ENCODE data around the gene HOXB9.
A peak's percentile ranks its signal among the peaks of the same experiment; 100 is the strongest.

Gene HOXB9

DNA sequence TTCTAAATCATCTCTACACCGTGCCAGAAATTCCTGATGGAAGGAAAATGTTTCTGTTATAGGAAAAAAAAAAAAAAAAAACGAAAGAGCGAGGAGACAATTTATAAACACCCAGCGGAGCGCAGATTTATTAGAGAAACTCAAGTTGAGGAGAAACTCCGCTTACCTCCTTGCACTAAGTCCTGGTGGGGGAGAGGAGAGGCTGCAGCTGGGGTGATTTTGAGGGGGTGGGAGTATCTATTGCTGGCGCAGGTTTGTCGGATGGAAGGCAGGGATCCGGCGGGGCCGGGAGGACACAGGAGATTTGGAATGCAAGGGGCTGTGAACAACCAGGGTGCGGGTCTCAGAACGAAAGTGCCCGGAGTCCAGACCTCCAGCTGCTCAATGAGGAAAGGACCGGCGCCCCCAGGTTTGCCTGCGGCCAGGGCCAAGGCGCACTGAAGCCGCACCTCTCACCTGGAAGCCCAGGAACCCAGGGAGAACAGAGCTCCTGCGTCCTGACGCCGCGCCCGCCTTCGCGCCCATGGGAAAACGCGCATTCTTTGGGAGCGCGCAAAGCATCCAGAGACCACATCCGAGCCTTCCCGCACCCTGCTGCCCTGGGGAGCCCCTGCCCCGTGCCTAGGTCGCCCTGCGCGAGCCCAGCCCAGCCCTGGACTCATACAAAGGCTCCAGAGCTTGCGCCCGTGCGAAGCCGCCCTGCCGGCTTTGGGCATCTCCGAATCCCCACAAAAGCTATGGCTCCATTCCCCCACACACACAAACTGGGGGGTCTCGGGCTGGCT is 8.5 kb downstream of the HOXB9 start:
- no peaks in the 10 kb centered on the region for H4K20me1 ChIP-seq (ENCODE audit: insufficient read depth, low read length)
- H3K9me2 ChIP-seq (replicated peaks; ENCODE audit: insufficient read depth, low read length), result no peaks in the 10 kb centered on the region
- no peak overlapping the region for H2AFZ ChIP-seq (ENCODE audit: low read length)
- H3K36me3 ChIP-seq (replicated peaks; ENCODE audit: insufficient read depth, low read length), result no peaks in the 10 kb centered on the region
- no peak overlapping the region for H3K9ac ChIP-seq (ENCODE audit: low read length)
- H3K4me1 ChIP-seq (ENCODE audit: low read length), result no peaks in the 10 kb centered on the region
- no peak overlapping the region for H3K27ac ChIP-seq (ENCODE audit: low read length)
- peaks cover under 1% of the 10 kb centered on the region; the same call in 1 of the 2 replicates for H3F3A ChIP-seq (ENCODE audit: insufficient read depth, low read length)
- peaks cover 89% of the 10 kb centered on the region for H3K27me3 ChIP-seq (replicated peaks; ENCODE audit: insufficient read depth, low read length)
- no peak overlapping the region for H3K4me3 ChIP-seq (ENCODE audit: low read length)
- H3K79me2 ChIP-seq (ENCODE audit: low read length), result no peaks in the 10 kb centered on the region
- DNase-seq, result no peak
- H3K9me3 ChIP-seq (replicated peaks; ENCODE audit: insufficient read depth, low read length), result no peaks in the 10 kb centered on the region
- H3K4me2 ChIP-seq (ENCODE audit: low read depth, low read length), result peak overlapping the region; percentile 48; the same call in 1 of the 2 replicates
- no peak for TF ChIP-seq EZH2 (optimal IDR thresholded peaks at IDR 0.05; ENCODE audit: low read depth, low read length)
- no peak for TF ChIP-seq EZH2phosphoT487 (IDR thresholded peaks at IDR 0.05; ENCODE audit: low read length)
- TF ChIP-seq, protein P1, sequence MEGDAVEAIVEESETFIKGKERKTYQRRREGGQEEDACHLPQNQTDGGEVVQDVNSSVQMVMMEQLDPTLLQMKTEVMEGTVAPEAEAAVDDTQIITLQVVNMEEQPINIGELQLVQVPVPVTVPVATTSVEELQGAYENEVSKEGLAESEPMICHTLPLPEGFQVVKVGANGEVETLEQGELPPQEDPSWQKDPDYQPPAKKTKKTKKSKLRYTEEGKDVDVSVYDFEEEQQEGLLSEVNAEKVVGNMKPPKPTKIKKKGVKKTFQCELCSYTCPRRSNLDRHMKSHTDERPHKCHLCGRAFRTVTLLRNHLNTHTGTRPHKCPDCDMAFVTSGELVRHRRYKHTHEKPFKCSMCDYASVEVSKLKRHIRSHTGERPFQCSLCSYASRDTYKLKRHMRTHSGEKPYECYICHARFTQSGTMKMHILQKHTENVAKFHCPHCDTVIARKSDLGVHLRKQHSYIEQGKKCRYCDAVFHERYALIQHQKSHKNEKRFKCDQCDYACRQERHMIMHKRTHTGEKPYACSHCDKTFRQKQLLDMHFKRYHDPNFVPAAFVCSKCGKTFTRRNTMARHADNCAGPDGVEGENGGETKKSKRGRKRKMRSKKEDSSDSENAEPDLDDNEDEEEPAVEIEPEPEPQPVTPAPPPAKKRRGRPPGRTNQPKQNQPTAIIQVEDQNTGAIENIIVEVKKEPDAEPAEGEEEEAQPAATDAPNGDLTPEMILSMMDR (IDR thresholded peaks at IDR 0.05; ENCODE audit: low read length), result no peak

DNA sequence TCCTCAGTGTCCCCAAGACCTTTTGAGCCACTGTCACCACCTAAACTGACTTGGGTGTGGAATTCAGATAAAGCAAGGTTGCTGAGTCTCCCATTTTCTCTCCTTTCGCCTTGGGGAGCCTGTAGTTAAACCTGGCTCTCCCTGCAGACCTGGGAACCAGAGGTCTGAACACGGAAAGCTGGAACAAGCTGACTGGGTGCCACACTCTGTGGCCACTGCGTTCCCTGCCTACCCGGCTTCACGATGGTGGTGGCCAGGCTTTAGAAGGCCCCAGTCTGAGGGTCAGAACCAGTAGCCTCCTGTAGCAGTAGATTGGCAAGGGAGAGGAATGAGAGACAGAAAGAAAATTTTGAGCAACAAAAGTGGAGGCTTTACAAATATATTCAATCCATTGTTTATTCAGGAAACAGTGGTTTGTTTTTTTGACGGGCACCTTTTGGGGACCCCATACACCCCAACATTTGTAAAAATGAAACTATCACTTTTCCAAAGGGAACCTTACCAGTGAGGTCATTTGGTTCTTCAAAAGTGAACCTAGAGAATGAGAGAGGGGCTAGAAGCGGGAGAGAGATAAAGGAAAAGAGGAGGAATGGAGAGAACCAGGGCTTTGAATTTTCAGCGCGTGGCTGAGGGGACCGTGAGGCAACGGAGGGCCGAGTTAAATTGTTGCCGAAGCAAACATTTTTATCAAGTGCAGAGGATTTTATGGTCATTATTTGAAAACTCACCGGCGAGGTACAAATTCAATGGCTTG is 9.3 kb downstream of the HOXB9 start:
- no peaks in the 10 kb centered on the region for H3K4me1 ChIP-seq (ENCODE audit: low read length)

DNA sequence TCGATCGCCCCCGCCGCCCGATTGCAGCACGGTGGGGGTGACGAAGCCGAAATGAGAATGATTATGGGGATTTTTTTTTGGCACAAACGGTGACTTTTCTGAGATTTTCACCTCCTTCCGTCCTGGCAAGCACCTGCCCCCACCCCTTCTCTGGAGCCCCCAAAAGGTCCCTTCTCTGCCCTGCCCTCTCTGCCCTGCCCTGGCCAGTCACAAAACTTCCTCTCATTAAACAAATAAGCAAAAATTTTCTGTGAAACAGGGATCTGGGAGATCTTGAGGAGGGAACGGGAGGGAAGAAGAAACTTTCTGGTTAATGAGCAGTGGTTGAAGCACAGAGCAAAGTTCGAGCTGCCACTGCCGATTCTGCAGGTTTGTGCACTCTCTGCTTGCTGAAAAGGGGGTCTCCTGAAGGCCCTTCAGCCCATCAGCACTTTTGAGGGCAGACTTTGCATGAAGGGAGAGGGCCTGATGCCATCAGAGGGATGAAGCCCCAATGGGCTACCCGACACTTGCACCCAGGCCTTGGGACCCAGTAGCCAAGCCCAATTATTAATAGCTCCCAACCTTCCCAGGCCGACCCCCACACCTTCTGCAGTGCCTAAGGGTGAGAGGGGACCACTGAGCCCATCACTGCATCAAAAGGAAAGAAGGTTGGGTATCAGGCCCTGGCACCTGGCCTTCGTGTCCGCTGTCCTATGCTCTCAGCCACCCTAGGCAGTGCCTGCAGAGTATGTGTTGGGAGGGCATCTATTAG is 10.0 kb downstream of the HOXB9 start:
- Histone ChIP-seq H3K4me2 (ENCODE audit: low read depth, low read length) (no peak overlapping the region), H3K27me3 (replicated peaks; ENCODE audit: insufficient read depth, low read length) (peaks cover 74% of the 10 kb centered on the region)

More for the DNA sequence above, 9.3 kb downstream of the HOXB9 start:
- H3K4me3 ChIP-seq (ENCODE audit: low read length), result no peak overlapping the region
- no peaks in the 10 kb centered on the region for H3K9me2 ChIP-seq (replicated peaks; ENCODE audit: insufficient read depth, low read length)
- no peak overlapping the region for H2AFZ ChIP-seq (ENCODE audit: low read length)
- H3K27ac ChIP-seq (ENCODE audit: low read length), result no peak overlapping the region
- H3K9me3 ChIP-seq (replicated peaks; ENCODE audit: insufficient read depth, low read length), result no peaks in the 10 kb centered on the region
- H3K4me2 ChIP-seq (ENCODE audit: low read depth, low read length), result peak overlapping the region; percentile 24; the same call in 1 of the 2 replicates
- no peak for DNase-seq
- H3K36me3 ChIP-seq (replicated peaks; ENCODE audit: insufficient read depth, low read length), result no peaks in the 10 kb centered on the region
- TF ChIP-seq EZH2 (optimal IDR thresholded peaks at IDR 0.05; ENCODE audit: low read depth, low read length) (no peak), EZH2phosphoT487 (IDR thresholded peaks at IDR 0.05; ENCODE audit: low read length) (no peak)
- TF ChIP-seq, protein P1 (IDR thresholded peaks at IDR 0.05; ENCODE audit: low read length), result no peak
- H3F3A ChIP-seq (ENCODE audit: insufficient read depth, low read length), result peaks cover 4% of the 10 kb centered on the region
- H3K79me2 ChIP-seq (ENCODE audit: low read length), result no peaks in the 10 kb centered on the region
- no peaks in the 10 kb centered on the region for H4K20me1 ChIP-seq (ENCODE audit: insufficient read depth, low read length)
- H3K27me3 ChIP-seq (replicated peaks; ENCODE audit: insufficient read depth, low read length), result peaks cover 82% of the 10 kb centered on the region
- no peak overlapping the region for H3K9ac ChIP-seq (ENCODE audit: low read length)

More for the DNA sequence above, 10.0 kb downstream of the HOXB9 start:
- Histone ChIP-seq H3K9ac (ENCODE audit: low read length) (no peak overlapping the region), H2AFZ (ENCODE audit: low read length) (no peak overlapping the region), H3K79me2 (ENCODE audit: low read length) (no peaks in the 10 kb centered on the region), H3K27ac (ENCODE audit: low read length) (no peak overlapping the region), H3K4me3 (ENCODE audit: low read length) (no peak overlapping the region), H3F3A (ENCODE audit: insufficient read depth, low read length) (peaks cover 4% of the 10 kb centered on the region), H3K36me3 (replicated peaks; ENCODE audit: insufficient read depth, low read length) (no peaks in the 10 kb centered on the region), H3K4me1 (ENCODE audit: low read length) (no peaks in the 10 kb centered on the region), H3K9me3 (replicated peaks; ENCODE audit: insufficient read depth, low read length) (no peaks in the 10 kb centered on the region), H3K9me2 (replicated peaks; ENCODE audit: insufficient read depth, low read length) (no peaks in the 10 kb centered on the region), H4K20me1 (ENCODE audit: insufficient read depth, low read length) (no peaks in the 10 kb centered on the region)
- no peak for TF ChIP-seq EZH2phosphoT487 (IDR thresholded peaks at IDR 0.05; ENCODE audit: low read length)
- DNase-seq, result no peak

Measured in MM.1S (cell line).